Ureter (tissue), 1 donor: Measurements from ENCODE around the gene SLIT2. TPM values are rescaled to one million over a fixed set of nuclear protein-coding genes. Genes with fewer than 3 reads are reported as not detected.

Experiments
- DNase-seq: peaks from one replicate; pipeline ENCODE4 v3.0.0-alpha.2; 2020; ENCODE audit warnings: low spot score
- total RNA-seq: library from RNA; stranded (reverse); gene quantifications from one replicate; pipeline ENCODE4 v1.2.4, GENCODE V29; 2023
- donor health status: DM: yes; HTN: yes; CAD: no.

The SLIT2 gene
- total RNA-seq = 38.1 TPM

DNA sequence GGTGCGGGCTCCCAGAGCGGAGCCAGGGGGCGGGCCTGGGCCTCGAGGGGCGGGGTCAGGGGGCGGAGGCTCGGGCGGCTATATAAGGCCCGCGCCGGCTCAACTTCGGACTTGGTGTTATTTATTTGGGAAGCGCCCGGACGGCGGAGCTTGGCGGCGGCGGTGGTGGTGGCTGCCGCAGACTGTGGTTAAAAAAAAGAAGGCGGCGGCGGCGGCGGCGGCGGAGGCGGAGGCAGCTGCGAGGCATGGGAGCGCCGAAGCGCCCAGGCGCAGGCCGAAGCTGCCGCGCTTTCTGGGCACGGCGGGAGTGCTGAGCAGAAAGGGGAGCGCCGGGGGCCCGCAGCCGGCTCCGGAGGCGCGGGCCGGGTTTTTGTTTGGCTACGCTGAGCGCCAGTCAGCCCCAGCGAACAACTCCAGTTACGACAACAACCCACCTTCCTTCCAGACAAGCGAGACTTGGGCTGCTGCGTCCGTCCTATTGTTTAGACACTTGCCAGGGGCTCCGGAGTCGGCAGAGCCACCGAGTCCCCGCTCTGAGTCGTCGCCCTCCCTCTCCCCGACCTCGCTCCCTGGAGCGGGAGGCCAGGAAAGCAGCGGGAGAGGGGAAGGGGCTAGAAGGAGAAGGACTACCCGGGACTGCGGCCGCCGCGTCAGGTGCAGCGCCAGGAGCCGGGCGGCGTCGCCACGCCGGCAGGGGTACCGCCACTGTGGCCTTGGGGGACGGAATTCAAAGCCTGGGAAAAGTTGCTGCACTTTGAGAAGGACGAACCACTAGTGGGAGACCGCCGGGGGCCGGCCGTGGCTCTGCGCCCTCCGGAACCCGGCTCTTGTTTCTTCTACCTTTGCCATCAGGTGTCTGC is at the start of gene SLIT2:
Gene SLIT2 (plus strand): TSS at position 110 of the 860 bp plus-strand sequence. CDS start 1,911 bp downstream, outside the sequence.
- DNase-seq = peak; percentile 87

GRCh38 chr4:20203508-20203907 is 48.2 kb upstream of the SLIT2 start:
- DNase-seq = no peak

DNA sequence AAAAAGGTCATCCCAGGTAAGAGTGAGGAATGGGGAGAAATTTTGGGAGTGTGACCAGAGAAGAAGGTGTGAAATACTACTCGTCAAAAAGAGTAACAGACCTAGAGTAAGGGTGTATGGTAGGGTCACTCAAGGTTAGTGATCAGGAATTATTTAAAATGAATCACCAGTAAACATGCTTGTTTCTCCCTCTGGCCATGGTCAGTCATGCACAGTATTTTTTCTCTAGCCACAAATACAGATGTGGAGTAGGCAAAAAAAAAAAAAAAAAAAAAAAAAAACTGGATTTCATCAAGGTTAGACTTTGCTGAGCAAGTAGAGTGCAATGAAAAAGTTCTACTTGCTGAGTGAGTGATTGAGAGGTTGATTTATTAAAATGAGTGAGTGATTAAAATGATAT is 34.2 kb upstream of the SLIT2 start:
- no peak for DNase-seq

GRCh38 chr4:20217951-20218350 is 33.8 kb upstream of the SLIT2 start:
- no peak for DNase-seq

DNA sequence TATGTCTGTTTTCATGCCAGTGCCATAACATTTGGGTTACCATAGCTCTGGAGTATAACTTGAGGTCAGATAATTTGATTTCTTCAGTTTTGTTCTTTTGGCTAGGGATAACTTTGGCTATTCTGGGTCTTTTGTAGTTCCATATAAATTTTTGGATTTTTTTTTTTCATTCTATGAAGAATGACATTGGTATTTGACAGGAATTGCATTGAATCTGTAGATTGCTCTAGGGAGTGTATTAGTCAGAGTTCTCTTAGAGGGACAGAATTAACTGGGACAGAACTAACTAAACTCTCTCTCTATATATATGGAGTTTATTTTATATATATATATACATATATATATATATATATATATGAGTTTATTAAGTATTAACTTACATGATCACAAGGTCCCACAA is 32.2 kb upstream of the SLIT2 start:
- no peak for DNase-seq

GRCh38 chr4:20237894-20238537 is 13.7 kb upstream of the SLIT2 start:
- no peak for DNase-seq

- DNase-seq = no peak
These were observed 3.5 kb upstream of the SLIT2 start for GRCh38 chr4:20248155-20248558.

DNA sequence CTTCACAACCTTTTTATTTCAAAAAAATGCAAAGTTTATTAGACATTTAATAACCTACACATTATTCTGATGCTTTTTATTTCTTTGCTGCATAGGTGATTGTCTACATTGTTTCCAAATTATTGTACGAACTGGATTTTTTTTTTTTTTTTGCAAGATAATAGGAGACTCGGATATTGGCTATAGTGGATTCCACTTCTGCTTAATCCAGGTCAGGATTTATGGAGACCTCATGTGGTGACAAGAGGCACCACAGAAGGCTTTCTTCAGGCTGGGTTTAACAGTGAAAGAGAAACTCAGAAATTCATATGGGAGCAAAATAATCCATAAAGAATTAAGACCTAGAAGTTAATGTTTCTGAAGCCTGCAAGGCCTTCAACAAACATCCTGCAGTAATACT is 2.4 kb upstream of the SLIT2 start:
- DNase-seq = no peak

GRCh38 chr4:20251031-20251795 is 492 bp upstream of the SLIT2 start:
- DNase-seq = no peak

DNA sequence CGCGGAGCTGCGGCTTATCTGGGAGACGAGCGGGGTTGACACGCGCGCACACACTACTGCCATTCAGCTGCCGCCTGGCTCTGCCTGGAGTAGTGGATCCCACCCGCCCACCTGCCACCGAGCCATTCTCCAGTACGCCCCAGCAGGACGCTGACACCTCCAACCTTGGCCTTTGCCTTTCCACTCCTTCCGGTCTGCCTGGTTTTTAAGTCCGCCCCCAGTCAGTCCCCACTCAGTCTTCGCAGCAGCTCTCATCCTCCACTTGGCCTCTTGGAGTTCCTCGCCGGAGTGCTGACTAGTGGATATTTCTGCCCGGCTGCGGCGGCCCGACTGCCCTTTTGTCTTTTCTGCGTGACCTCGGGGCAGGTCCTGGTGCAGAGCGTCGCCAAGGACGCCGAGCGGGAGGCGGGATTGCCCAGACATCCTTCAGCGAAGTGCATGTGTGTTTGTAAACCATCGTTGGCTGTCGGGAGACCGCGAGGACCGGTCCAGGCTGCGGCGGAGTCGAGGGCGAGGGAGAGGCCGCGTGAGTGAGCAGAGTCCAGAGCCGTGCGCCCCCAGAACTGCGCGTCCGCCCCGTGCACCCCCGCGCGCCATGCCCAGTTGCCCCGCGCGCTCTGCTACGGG is 1.1 kb downstream of the SLIT2 start:
- DNase-seq = no peak

DNA sequence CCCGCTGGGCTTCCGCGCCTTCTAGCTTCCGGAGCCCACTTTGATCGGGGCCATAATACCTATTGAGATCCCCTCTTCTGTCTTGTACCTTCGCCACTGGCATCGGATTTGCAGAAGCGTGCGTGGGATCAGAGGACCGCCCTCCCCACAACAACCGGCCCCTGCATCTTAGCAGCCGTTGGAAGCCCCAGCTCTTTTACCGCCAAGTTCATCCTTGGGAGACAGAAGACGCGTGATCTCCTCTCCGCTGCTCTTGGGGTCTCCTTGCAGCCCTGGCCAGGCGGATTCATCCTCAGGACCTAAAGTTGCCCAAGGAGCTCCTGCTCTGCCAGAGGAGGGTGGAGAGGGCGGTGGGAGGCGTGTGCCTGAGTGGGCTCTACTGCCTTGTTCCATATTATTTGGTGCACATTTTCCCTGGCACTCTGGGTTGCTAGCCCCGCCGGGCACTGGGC is 1.6 kb downstream of the SLIT2 start:
- DNase-seq = no peak

DNA sequence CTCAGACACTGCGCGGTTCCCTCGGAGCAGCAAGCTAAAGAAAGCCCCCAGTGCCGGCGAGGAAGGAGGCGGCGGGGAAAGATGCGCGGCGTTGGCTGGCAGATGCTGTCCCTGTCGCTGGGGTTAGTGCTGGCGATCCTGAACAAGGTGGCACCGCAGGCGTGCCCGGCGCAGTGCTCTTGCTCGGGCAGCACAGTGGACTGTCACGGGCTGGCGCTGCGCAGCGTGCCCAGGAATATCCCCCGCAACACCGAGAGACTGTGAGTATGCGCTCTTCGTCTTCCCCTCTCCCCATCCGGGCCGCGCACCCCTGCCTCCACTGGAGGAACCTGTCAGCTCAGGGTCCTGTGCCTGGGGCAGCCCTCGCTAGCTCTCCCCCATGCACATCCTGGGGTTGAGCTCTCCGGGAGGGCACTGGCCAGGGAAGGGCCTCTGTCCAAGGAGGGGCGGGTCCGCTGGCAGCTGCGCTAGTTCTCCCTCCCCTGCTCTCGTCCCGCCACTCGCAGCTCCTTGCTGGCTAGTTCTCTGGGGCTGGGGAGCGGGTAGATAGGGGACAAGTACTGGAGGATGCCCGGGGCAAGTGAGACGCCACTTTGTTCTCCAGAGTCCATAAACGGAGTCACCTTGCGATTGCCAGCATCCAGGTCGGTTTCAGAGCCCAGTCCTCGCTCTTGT is 2.2 kb downstream of the SLIT2 start:
- peak; percentile 48 for DNase-seq

DNA sequence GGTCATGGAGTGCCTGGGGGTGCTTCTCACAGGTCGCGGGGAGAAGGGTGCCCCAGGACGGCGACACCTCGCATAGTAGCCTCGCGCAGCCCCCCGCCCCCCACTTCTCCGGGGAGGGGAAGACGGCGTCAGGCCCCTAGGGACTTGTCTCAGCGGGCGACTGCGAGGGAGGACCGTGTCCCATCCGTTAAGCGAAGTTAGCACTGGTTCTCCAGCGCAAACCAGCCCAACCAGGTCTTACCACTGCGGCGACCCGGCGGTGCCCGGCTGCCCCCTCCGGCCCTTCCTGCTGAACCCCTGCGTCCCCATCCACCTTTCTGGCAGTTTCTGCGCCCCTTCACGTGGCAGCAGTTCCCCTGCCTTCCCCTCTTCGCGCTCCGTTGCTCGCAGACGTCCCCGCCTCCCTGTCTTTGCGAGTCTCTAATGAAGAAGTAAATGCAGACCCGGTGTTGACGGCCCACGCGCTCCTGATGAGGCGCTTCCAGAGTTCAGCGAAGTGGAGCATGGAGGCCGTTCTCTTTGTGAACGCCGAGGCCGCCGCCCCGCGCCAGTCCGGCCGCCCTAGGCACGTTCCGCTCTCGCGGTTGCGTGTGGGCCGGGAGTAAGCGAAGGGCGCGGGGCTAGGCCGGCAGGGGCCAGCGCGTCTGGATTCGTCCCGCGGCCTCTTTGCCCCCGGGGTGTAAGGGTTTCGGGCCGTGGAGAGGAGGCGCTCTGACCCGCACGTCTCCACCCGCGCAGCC is 3.0 kb downstream of the SLIT2 start:
- DNase-seq = no peak

DNA sequence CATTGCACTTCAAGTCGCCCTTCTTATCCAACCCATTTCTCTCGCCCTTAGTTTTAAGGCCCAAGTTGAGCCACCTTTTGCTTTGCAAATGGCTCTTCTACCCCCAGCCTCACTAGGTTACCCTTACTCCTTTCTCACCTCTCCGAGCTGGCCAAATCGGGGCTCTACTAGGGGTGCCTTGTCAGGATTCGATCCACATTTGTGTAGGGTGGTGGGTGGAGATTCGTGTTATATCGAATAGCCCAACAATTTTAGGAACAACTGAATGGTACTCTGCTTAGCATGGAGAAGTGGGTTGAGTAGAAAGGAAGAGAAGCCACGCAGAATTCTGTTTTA is 3.5 kb downstream of the SLIT2 start:
- no peak for DNase-seq

DNA sequence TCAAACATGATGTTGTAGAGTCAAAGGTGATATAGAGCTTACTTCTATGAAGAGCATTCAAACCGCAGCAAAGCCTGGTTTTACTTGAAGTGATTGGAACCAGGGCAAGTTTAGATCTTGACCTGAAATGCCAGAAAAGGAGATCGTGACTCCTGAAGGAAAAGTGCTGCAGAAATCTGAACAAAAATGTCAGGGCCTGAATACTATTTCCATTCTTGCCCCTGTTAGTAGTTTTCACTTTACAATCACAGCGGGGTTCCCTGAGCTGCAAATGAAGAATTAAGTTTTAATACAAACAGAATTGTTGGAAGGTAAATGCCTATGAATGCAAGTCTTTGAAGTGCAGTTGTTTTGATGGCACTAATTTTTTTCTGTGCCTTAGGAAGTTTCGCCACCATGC is 4.1 kb downstream of the SLIT2 start:
- no peak for DNase-seq

DNA sequence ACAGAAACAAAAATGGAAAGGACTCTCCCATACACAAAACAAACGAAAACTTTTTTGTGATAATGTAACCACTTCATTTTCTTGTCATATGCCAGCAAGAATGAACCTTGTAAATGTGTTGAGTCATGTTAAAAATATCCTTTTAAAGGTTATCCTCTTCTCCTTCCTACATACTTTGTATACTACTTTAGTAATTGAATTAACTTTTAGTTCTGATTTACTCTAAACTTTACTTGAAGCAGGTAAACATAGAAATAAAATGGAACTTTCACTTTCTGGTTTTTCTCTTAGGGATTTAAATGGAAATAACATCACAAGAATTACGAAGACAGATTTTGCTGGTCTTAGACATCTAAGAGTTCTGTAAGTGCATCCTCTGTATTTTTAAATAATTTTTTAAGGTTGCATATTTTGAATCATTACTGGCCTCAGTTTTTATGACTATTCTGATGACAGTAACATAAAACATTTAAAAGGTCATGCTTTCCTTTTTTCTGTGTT is 4.7 kb downstream of the SLIT2 start:
- no peak for DNase-seq

DNA sequence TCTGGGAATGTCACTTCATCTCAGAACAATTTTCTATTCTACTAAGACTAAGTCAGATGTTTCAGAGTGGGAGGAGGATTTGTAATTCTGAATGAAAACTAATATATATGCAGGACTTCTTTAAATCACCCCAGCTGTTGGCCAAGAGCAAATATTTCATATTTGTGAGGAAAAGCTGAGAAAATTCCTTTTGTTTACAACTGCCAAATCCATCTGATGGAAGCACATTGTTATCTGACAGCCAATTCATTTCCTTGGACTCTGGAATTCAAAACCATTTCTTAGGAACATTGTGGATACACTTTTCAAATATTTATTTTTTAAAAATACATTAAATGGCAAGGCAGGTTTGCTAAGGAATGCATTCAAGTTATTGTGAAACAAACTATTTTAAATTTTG is 8.0 kb downstream of the SLIT2 start:
- no peak for DNase-seq

DNA sequence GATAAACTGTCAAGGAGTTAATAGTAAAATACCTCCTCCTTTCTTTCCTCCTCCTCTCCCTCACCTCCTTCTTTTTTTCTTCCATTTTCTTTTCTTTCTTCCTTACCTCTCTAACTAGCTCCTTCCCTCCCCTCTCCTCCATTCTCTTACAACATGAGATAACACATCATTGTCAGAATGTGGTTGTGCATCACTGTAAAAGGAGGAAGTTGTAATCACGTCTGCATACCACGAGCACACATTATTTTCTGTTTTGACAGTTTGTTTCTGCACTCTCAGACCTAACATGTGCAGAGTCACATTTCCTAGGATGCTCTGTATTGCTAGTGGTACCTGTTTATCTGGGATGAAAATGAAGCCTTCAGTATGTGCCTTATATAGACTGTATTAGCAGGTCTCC is 9.1 kb downstream of the SLIT2 start:
- no peak for DNase-seq

GRCh38 chr4:20262221-20262620 is 10.5 kb downstream of the SLIT2 start:
- DNase-seq = no peak

- DNase-seq = no peak
These were observed 13.0 kb downstream of the SLIT2 start for GRCh38 chr4:20264688-20265087.

DNA sequence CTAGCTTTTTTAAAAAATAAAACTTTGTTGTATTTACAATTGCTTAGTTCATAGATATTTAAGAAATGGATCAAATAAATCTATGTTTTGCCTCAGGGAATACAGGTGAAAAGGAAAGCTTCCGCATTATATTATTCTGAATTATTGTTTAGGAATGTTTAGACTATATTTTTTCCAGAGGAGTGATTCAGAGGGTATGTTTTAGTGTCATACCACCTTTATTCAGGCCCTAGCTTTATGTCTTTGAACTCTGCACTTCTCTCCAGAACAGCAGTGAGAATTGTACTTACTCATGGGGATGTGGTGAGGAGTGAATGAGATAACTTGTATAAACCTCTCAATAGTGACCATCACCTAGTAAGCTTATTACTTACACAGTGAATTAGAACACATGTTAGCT is 14.0 kb downstream of the SLIT2 start:
- DNase-seq = no peak
